Measurements from ENCODE around the gene OSMR.

DNA sequence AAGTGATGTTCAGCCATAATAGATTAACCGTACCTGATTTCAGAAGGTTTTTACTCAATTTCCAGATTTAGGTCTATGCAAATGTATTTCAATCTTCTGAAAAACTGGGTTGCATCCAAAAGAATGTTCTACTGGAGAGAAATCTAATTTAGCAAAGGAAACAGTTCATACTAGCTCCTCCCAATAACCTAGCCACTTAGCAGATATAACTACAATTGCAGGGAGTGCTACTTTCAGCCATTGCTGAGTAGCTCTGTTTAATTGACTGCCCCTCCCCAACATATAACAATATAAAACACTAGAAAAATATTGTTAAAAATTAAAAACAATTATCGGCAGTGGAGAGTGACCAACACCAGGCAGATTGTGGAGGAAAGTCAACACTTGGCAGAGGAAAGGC is 7.9 kb upstream of the OSMR start:
- TF ChIP-seq, protein P1, sequence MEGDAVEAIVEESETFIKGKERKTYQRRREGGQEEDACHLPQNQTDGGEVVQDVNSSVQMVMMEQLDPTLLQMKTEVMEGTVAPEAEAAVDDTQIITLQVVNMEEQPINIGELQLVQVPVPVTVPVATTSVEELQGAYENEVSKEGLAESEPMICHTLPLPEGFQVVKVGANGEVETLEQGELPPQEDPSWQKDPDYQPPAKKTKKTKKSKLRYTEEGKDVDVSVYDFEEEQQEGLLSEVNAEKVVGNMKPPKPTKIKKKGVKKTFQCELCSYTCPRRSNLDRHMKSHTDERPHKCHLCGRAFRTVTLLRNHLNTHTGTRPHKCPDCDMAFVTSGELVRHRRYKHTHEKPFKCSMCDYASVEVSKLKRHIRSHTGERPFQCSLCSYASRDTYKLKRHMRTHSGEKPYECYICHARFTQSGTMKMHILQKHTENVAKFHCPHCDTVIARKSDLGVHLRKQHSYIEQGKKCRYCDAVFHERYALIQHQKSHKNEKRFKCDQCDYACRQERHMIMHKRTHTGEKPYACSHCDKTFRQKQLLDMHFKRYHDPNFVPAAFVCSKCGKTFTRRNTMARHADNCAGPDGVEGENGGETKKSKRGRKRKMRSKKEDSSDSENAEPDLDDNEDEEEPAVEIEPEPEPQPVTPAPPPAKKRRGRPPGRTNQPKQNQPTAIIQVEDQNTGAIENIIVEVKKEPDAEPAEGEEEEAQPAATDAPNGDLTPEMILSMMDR (IDR thresholded peaks at IDR 0.05) = no peak
- TF ChIP-seq POLR2A (IDR thresholded peaks at IDR 0.05) = no peak

All from testis (tissue), 2 donors.